Measurements from ENCODE around the gene WNT7A. TPM values are rescaled to one million over a fixed set of nuclear protein-coding genes. Genes with fewer than 3 reads are reported as not detected.

The WNT7A gene
- total RNA-seq, 1 experiment from 2014 or later = not detected

DNA sequence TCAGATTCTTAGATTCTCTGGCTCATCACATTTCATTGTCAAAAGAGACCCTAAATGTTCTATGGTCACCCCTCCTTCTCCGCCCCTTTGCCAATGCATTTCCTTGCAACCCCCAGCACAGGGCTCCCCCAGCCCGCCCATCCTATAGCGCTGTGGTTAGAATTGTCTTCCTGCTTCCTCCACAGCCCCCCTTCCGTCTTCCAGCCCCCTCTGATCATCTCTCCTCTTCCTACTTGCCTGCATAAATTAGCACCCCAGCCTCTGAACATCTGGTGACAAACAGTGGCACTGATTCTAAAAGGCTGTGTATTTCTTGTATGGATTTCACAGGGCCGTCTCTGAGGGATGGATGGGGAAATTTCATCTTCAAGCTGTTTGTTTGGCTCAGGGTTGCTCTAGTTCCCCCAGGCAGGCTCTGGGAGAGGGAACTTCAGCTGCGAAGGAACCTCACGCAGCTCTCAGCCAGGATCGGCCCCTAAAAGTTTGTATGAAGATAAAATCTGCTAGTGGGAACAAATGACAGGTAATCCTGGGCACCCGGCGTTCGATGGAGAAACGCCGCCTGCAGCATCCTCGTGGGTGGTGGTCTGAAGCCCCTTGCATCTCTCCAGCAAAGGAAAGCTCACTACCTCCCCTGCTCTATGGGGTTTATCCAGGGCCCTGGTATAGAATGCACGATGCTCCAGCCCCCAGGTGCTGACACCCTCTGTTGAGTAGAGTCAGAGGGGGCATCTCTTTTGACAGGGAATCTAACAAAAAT, 83.0 kb downstream of the WNT7A start:
- TF ChIP-seq, protein P1, sequence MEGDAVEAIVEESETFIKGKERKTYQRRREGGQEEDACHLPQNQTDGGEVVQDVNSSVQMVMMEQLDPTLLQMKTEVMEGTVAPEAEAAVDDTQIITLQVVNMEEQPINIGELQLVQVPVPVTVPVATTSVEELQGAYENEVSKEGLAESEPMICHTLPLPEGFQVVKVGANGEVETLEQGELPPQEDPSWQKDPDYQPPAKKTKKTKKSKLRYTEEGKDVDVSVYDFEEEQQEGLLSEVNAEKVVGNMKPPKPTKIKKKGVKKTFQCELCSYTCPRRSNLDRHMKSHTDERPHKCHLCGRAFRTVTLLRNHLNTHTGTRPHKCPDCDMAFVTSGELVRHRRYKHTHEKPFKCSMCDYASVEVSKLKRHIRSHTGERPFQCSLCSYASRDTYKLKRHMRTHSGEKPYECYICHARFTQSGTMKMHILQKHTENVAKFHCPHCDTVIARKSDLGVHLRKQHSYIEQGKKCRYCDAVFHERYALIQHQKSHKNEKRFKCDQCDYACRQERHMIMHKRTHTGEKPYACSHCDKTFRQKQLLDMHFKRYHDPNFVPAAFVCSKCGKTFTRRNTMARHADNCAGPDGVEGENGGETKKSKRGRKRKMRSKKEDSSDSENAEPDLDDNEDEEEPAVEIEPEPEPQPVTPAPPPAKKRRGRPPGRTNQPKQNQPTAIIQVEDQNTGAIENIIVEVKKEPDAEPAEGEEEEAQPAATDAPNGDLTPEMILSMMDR (conservative IDR thresholded peaks at IDR 0.05) = no peak
- Mint-ChIP-seq H3K36me3 (ENCODE audit: insufficient read depth in 1 of 3, low read depth in 3 of 3) (no peaks in the 10 kb centered on the region), H3K4me3 (no peak overlapping the region), H3K27ac (no peak overlapping the region; a peak in 1 of 7 replicates), H3K9me3 (no peaks in the 10 kb centered on the region), H3K4me1 (peaks cover 18 to 32% of the 10 kb centered on the region in 2 experiments), H3K27me3 (ENCODE audit: low read depth) (peaks cover 9% of the 10 kb centered on the region)
- Histone ChIP-seq H3K4ac (ENCODE audit: low read depth, low read length) (no peak overlapping the region), H3K9ac (ENCODE audit: extremely low read depth, insufficient read length, low read length) (no peak overlapping the region), H4K20me1 (ENCODE audit: control insufficient read depth, insufficient read depth, insufficient read length) (no peaks in the 10 kb centered on the region), H3K4me1 (ENCODE audit: insufficient read depth, low read length) (no peaks in the 10 kb centered on the region; the same call in 1 of the 2 replicates), H2AK5ac (ENCODE audit: insufficient read length, low read length) (no peak overlapping the region), H2BK120ac (ENCODE audit: low read depth, low read length, poor library complexity, severe bottlenecking) (no peak overlapping the region), H4K5ac (ENCODE audit: insufficient read length, low read depth, low read length) (no peak overlapping the region), H2AFZ (ENCODE audit: low read length) (no peak overlapping the region), H3K27ac (ENCODE audit: insufficient read length, low read depth, low read length) (no peak overlapping the region), H3K23ac (ENCODE audit: insufficient read length, low read depth, low read length) (no peak overlapping the region), H2BK15ac (ENCODE audit: low read depth, low read length) (no peak overlapping the region), H3K14ac (ENCODE audit: insufficient read depth, low read length) (no peak overlapping the region), H3K79me1 (ENCODE audit: insufficient read depth, low read depth, low read length, poor library complexity, severe bottlenecking) (no peaks in the 10 kb centered on the region), H3K23me2 (ENCODE audit: insufficient read length, low read depth, low read length, poor library complexity, severe bottlenecking) (no peaks in the 10 kb centered on the region), H3K79me2 (ENCODE audit: insufficient read depth, low read length) (no peaks in the 10 kb centered on the region), H4K8ac (replicated peaks; ENCODE audit: insufficient read length, low read depth, low read length) (no peak overlapping the region), H3T11ph (ENCODE audit: low read length) (no peak overlapping the region), H3K18ac (ENCODE audit: insufficient read length, low read depth, low read length) (no peak overlapping the region), H3K27me3 (ENCODE audit: insufficient read depth, low read length) (no peaks in the 10 kb centered on the region), H2BK5ac (ENCODE audit: insufficient read length, low read length) (no peak overlapping the region), H2BK12ac (ENCODE audit: insufficient read length, low read depth, low read length) (no peak overlapping the region), H3K4me2 (ENCODE audit: insufficient read depth, insufficient read length, low read length) (no peak overlapping the region), H3K9me3 (ENCODE audit: control insufficient read depth, low read depth, low read length) (no peaks in the 10 kb centered on the region), H4K91ac (ENCODE audit: insufficient read length, low read depth, low read length) (no peak overlapping the region), H2BK20ac (ENCODE audit: low read depth, low read length, poor library complexity, severe bottlenecking) (no peak overlapping the region), H3K56ac (ENCODE audit: insufficient read length, low read depth, low read length) (no peak overlapping the region)
- no CpG with 5 or more reads among the region's 15 CpGs for WGBS (ENCODE audit: extremely low coverage, insufficient read length, low lambda C conversion rate)
- DNase-seq = no peak

All from H9 (cell line).